GM19239 (cell line): ENCODE data around the gene TMED9.
"Not testable (repeated sequence)": the region's sequence is repeated elsewhere in the genome, so short reads cannot be mapped to it uniquely, and the experiment has no call there.

Experiments
- DNase-seq: peaks from one replicate; pipeline ENCODE4 v3.0.0; 2011; ENCODE audit warnings: low spot score; ENCODE audit not compliant: insufficient read length
- FAIRE-seq: peaks from 2 replicates; lab custom pipeline; 2011; peaks lifted over from hg19 to GRCh38; lab: Jason Lieb, UNC

Gene TMED9

DNA sequence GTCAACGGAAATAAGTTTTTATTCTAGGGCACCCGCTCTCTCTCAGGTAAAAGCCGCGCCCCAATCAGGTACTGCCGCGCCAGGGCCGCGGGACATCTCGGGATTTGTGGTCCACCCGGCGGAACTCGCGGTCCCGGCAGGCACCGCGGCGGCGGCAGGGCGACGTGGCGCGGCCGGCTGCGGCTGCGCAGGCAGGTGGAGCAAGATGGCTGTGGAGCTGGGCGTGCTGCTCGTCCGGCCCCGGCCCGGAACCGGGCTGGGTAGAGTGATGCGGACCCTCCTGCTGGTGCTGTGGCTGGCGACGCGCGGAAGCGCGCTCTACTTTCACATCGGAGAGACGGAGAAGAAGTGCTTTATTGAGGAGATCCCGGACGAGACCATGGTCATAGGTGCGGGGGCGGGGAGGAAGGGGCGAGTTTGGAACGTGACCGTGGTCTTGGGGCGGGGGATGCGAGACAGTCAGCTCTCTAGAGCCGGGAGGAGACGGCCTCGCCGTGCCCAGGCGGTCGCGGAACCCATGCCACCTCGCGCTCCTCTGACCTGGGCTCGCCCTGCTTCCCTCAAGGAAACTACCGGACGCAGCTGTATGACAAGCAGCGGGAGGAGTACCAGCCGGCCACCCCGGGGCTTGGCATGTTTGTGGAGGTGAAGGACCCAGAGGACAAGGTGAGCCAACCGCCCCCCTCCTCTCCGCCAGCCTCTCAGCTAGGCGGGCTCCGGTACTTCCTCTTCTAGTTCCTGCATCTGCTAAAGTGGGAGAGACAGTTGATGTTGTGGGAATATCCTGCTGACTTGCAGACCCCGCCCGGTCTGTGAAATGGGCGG lies at the start of gene TMED9:
Gene TMED9 (plus strand): TSS at position 194 of the 825 bp plus-strand sequence. CDS start 12 bp downstream, at position 206.
- FAIRE-seq = peak; percentile 90
- peak; percentile 82 for DNase-seq

DNA sequence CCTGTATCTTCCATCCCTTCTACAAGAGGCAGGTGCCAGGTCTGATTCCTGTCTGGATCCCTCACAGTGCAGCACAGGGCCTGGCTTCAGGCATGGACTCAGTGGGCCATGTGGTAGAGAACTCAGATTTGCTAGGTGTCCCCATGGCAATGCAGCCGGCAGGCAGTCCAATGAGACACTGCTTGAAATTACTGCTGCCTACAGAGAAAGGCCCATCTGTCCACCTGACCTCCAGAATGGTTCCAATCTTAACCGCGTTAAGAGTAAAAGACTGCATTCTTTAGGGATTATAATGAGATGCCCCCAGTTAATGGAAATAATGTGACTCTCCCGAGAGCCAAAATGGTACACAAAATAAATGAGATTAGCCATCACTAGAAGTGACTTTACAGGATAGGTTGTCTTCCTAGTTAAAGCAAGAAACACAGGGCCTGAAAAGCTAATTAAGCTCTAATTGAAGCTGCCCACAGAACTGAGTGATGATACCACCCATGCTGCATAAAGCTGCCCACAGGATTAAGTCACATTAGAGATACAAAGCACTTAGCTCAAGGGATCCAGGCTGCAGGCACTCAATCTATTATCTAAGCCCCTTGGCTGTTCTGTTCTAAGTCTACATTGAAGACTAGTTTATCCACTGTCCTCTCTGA lies 49.1 kb upstream of the TMED9 start:
- FAIRE-seq (no peak), DNase-seq (no peak)

DNA sequence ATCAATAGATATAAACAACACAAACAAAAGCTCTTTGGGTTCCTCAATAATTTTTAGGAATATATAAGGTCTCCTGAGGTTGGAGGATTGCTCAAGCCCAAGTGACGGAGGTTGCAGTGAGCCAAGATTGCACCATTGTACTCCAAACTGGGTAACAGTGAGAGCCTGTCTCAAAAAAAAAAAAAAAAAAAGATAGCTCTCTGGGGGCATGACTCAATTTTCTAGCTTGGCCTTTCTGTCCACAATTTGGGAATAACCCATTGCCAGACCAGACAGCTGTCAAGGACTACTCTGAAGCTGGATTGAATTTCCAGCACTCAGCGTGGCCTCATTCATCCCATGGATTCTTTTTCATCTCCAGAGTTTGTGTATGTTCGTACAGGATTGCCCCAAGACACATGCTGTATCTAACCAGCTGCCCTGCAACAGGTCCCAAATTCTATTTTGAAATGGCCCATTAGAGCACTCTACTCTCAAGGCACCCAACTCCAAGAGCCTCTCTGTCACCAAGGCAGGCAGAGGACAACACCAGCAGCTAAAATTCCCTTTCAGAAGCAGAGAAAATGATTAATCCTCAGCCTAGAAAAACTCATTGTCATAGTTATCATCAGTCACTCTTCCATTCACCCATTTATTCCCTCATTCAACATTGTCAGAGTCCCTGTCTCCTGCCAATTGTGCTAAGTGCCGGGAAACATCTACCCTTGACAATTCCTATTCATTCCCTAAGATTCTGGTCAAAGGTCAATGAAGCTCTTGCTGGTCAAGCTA lies 46.3 kb upstream of the TMED9 start:
- FAIRE-seq (no peak), DNase-seq (no peak)

DNA sequence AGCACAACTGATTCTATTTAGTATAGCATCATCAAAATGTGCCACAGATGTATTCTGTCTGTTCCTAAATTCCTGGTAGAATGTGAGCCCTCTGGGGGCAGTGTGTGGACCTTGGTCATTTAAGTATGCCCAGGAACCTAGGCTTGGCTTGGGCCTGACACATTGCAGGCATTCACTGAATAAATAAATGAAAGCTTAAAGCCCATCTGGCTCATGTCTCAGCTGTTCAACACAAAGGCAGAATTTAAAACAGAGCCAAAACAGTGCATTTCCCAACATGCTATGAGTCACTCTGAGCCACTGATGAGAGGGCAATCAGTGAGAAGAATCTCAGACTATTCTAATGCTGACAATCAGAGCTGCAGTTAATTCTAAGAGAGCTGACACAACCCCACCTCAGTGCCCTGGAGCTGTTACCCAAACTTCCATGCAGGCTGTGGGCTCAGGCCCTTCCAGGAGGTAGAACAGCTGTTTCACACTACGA lies 45.7 kb upstream of the TMED9 start:
- FAIRE-seq = no peak
- DNase-seq = no peak

DNA sequence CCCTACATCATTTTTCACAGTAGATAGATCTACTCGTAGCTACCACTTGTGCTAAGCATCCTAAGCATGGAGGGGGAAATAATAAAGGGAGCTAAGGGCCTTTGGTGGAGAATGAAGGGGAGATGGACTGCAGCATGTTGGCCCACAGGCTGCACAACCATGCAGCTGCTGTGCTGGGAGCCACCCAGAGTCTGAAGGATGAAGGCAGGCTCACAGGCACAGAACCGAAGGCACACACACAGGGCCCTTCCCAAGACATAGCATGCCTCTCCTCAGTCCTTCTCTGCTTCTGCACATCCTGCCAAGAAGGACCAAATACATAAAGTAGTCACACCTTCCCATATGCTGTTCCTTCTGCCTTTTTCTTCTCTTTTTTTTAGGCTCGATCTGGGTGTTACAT lies 44.3 kb upstream of the TMED9 start:
- DNase-seq = no peak
- FAIRE-seq = no peak

DNA sequence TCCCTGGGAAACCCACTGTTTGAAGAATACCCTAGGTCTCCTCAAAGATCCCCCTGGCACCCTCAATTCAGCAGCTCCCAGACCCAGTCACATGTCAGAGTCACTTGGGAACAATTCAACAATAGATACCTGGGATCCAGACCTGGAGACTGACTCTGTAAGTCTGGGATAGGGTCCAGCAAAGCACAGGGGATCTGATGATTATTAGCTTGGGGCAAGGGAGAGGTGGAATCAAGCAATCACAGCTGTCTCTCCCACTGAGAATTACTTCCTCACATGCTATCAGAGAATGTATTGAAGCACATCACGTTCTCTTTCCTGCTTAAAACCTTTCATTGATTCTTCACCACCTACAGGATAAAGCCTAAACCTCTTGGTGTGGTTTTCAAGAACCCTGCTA lies 43.5 kb upstream of the TMED9 start:
- FAIRE-seq (no peak), DNase-seq (no peak)

DNA sequence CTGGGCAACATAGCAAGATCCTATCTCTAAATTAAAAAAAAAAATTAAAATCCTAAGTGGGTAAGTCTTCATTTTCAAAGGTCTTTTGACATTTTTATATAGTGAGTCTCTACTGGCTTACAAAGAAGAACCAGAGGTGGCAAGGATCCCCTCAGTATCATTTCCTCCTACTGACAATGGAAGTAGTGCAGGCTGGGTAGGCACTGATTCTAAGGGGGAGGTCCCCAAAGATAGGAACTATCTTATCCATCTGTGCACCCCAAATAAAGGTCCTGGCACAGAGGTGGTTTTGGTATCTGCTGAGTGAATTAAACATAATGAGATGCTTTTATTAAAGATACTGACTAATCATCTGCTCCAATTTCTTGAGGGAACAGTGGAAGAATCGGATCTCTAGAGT lies 41.9 kb upstream of the TMED9 start:
- DNase-seq (no peak), FAIRE-seq (no peak)

DNA sequence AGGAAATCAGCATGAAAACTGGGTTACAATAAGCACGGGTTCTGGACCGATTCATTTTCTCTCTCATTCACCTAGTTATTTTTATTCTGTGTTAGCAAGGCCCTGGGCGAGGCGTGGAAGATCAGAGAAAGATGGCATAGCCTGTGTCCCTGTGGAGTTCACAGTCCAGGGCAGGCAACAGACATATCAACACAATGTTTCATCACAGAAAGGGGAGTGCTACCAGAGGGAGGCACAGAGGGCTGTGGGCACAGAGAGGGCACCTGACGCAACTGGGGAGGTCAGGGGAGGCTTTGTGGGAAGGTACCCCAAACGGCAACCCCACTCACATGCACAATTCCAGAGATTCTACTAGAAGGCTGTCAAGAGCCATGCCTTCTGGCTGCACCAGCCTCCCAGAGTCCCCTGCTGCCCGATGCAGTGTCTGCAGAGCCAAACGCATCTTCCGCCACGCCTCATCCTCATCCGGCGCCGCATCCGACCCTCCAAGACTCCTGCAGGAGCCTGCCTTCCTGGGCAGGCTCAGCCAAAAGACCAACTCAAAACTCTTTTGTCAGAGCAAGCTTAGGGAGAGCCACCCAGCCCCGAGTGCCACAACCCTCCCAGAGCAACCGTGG lies 39.1 kb upstream of the TMED9 start:
- FAIRE-seq = no peak
- no peak for DNase-seq

DNA sequence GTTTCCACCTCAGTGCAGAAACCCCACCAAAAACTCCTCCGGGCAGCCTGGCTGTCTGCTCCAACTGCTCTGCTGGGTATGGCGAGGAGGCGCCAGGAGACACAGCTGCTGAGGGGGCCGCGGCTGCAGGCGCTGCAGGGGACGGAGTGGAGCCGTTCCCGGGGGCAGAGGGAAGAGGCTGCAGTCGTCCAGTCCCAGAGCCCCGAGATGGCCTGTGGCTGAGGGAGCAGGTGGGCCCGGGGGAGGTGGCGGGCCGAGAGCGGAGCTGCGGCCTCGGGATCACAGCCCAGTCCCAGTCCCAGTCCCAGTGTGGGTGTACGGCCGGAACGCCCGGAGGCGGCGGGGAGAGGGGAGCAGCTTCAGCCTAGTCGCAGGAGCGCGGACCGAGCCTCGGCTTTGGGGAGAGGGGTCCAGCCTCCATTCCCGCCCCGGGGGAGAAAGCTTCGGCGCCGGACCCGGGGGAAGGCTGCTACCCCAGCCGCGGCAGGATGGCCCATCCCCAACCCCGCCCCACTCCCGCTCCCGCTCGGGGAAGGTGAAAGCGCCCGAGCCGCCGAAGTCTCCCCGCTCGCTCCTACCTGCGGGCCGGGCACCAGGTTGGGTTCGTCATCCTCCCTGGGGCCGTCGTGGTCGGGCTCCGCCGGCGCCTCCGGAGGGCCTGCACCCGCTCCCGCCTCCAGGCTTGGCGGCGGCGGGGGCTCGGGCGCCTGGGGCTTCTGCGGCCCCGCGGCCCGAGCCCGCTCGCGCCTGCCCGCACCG lies 38.2 kb upstream of the TMED9 start:
- FAIRE-seq (no peak), DNase-seq (peak; percentile 76)

DNA sequence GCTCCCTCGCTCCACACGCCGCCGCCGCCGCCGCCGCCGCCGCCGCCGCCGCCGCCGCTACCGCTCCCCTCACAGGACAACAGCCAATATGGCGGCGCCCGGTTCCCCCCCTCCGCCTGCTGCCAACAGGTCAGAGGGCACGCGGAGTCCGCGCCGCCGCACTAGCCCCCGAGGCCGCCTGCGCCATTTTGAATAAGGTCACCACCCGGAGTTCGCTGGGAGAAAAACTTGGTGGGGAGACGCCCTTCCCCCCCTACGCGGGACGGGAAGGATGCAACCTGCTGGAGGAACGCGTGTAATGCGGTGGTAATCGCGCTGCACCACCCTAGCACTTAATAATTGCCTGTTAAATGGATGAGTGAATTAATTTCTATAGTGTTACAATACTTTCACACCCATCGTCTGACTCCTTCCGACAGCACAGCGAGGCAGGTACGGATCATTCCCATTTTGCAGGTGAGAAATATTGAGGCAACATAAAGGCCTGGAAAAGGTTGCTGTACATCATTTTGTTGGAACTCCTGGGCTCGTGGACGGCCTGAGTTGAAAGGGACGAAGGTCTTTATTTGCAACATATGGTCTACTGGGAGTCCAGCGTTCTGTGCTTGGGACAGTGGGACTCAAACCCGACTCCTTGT lies 37.4 kb upstream of the TMED9 start, which contains the start of gene FAM193B:
Gene FAM193B (minus strand): TSS at position 90 of the 638 bp plus-strand sequence. CDS start 105 bp downstream, outside the sequence.
- FAIRE-seq (peak; percentile 81), DNase-seq (peak; percentile 100)

DNA sequence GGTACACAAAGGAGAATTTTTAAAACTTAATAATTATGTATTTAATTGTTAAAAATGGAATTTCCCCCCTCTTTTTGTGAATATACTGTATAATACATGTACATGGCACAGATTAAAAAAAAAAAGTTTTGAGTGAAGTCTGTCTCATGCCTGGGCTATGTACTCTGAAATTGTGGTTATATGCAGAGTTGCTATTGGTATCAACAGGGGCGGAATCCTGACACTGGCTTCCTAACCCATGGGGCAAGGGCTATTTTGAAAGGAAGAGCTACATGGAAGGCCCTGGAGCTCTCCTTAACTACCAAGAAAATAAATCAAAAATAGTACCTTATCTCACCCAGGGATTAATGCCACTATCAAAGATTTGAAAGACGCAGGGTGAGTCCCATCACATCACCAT lies 36.8 kb upstream of the TMED9 start:
- no peak for FAIRE-seq

DNA sequence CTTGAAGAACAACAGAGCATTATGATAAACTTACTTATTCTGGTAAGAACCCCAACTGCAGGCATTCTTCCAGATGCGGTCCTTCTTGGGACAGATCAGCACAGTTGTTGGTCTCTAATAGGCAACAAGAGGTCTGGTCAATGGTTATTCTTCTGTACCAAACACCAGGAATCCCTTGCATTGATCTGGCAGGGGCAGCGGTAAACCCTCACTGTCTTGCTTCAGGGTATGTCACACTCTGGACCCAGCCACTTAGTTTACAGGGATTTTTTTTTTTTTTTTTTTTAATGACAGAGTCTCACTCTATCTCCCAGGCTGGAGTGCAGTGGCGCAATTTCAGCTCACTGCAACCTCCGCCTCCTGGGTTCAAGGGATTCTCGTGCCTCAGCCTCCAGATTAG lies 36.3 kb upstream of the TMED9 start:
- FAIRE-seq (no peak), DNase-seq (no peak)

More for the DNA sequence above, 36.8 kb upstream of the TMED9 start:
- DNase-seq = no peak

DNA sequence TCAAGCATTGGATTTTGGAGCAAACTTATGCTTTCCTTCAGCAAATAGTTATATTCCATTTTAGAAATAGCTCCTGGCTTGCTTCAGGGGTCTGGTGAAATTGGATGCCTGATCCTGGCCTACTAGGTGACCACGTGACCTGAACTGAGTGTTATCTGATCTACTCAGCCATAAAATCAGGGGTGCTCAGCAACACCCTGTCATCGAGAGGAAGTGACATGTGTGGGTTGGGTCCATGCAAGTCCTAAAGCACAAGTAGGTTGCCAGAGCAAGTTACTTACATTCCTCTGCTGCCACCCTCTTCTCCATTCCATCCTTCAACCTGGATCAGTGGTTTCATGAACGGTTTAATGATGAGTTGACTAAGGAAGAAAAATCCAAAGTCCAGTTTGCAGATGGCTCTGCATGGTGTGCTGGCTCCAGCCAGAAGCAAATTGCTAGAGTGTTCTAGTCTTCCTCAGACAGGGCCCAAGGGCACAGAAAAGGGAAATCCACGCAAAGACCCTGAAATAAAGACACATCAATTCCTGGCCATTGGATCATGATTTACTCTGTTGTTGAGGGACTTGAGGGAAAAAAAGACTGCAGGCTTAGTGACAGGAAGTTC lies 34.9 kb upstream of the TMED9 start:
- DNase-seq = no peak
- FAIRE-seq = no peak

DNA sequence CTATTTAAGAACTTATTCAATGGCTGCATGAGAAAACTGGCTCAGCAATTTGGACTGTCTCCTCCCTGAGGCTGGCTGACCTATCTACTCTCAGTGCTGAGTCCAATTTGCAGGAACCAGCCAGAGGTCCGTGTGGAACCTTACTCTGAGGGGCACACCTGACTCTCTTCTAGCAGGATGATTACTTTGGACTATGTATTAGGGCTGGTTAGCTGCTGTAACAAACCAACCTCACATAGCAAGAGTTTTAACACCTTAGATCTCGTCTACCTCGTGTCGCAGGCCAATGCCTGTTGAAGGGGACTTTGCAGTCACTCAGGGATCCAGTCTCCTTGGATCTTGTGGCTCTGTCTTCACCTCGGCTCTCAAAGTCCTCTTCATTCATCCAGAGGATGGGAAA lies 34.2 kb upstream of the TMED9 start:
- DNase-seq (no peak), FAIRE-seq (no peak)

DNA sequence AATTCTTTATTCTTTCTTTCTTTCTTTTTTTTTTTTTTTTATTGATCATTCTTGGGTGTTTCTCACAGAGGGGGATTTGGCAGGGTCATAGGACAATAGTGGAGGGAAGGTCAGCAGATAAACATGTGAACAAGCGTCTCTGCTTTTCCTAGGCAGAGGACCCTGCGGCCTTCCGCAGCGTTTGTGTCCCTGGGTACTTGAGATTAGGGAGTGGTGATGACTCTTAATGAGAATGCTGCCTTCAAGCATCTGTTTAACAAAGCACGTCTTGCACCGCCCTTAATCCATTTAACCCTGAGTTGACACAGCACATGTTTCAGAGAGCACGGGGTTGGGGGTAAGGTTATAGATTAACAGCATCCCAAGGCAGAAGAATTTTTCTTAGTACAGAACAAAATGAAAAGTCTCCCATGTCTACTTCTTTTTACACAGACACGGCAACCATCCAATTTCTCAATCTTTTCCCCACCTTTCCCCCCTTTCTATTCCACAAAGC lies 32.5 kb upstream of the TMED9 start:
- FAIRE-seq, DNase-seq: not testable (repeated sequence)

DNA sequence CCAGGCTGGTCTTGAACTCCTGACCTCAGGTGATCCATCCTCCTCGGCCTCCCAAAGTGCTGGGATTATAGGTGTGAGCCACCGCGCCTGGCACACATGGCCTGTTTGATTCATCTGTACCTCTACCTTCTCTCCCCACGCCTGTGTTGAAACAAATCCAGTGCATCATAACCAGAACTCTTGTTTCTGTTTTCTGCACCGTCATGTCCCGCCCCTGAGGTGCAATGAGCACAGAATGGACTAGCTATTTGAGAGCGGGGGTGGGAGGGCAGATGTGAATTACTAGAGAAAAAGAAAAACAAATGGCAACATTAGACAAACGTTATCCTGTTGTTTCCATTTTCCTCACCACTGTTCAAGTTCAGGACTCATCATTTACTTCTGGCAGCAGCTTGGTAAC lies 27.0 kb upstream of the TMED9 start:
- no peak for FAIRE-seq
- no peak for DNase-seq

DNA sequence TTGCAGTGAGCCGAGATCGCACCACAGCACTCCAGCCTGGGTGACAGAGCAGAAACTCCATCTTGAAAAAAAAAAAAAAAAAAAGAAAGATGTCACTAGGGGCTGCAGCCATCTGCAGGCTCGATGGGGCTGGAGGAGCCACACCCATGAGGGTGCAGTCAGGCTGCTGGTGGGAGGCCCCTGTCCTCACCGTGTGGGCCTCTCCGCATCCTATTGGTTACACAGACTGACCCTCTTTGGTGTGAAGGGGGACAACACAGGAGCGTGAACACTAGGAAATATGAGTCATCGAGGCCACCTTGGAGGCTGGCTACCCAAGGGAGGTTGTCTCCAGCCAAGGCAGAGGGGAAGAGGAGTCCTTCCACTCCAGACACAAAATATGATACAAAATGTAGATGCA lies 23.7 kb upstream of the TMED9 start:
- DNase-seq (no peak), FAIRE-seq (no peak)

DNA sequence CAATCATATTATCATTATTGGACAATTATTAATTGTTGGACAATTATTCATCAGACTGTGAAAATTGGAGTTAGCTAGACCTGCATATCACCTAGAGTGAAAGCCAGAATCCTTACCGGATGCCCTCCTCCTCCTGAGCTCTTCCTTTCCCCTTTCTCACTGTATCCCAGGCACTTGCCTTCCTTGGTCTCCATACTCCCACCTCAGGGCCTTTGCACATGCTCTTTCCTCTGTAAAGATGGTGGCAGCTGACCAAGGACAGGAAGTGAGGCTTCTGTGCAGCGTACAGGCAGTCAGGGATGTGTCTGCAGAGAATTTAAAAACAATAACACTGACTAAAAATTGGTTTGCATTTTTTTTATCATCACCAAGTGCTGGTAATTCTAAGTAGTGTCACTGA lies 22.1 kb upstream of the TMED9 start:
- FAIRE-seq (no peak), DNase-seq (no peak)

DNA sequence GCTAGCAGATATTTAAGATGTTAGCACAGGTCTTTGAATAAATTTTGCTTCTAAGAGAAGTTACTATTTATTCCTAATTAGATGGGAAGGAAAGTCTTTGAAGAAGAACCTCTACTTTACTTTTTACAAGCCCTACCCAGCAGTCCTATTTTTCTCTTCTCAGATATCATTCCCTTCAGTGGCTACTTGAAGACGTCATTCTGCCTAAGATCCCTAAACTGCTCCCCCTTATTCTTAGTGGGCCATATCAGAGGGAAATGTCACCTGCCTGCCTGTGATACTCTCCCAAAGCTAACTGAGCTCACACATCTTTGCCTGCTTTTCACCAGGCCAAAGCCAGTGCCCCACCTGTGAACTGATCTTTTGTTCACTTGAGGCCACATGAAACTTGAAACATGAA lies 16.5 kb upstream of the TMED9 start:
- no peak for FAIRE-seq

More for the DNA sequence above, 16.5 kb upstream of the TMED9 start:
- no peak for DNase-seq
